Transverse colon (tissue), 4 donors: ENCODE measurements around the gene APLP1.
"Not testable (repeated sequence)": the region's sequence is repeated elsewhere in the genome, so short reads cannot be mapped to it uniquely, and the experiment has no call there.

Source experiments
- EP300 ChIP-seq: sonication (generic); formaldehyde crosslinking; IDR thresholded peaks from one replicate; pipeline ENCODE4 v1.6.1; 2017; ENCODE audit warnings: antibody characterized with exemption, low read depth
- POLR2A ChIP-seq: fragments of 450-650 bp; IDR thresholded peaks from one replicate; pipeline ENCODE4 v1.6.1; 2016; ENCODE audit warnings: antibody characterized with exemption, mild to moderate bottlenecking, moderate library complexity
- POLR2AphosphoS5 ChIP-seq, 3 donors: sonication (generic); formaldehyde crosslinking; IDR thresholded peaks; one replicate each; pipeline ENCODE4 v1.6.1; 2016; ENCODE audit warnings: antibody characterized with exemption in 3 of 3
- TF ChIP-seq, protein P1 (sequence below), 5 experiments: fragments of 200-600 bp in 3 of 5; fragments of 450-650 bp in 2 of 5; sonication (generic) in 3 of 5; IDR thresholded peaks; 1 replicate in 2 of 5; 2 replicates in 3 of 5; pipeline ENCODE4 v1.5.1; 2016 to 2017; ENCODE audit warnings: antibody characterized with exemption in 5 of 5, inconsistent platforms in 3 of 5, mild to moderate bottlenecking in 2 of 5, moderate library complexity in 1 of 5

DNA sequence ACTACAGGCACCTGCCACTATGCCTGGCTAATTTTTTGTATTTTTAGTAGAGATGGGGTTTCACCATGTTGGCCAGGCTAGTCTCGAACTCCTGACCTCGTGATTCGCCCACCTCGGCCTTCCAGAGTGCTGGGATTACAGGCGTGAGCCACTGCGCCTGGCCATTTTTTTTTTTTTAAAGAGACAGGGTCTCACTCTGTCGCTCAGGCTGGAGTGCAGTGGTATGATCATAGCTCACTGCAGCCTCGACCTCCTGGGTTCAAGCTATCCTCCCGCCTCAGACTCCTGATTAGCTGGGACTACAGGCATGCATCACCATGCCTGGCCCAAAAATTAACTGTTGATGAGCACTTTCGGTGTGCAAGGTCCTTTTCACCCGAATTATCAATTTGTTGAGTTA lies 32.3 kb upstream of the APLP1 start:
- TF ChIP-seq, protein P1, sequence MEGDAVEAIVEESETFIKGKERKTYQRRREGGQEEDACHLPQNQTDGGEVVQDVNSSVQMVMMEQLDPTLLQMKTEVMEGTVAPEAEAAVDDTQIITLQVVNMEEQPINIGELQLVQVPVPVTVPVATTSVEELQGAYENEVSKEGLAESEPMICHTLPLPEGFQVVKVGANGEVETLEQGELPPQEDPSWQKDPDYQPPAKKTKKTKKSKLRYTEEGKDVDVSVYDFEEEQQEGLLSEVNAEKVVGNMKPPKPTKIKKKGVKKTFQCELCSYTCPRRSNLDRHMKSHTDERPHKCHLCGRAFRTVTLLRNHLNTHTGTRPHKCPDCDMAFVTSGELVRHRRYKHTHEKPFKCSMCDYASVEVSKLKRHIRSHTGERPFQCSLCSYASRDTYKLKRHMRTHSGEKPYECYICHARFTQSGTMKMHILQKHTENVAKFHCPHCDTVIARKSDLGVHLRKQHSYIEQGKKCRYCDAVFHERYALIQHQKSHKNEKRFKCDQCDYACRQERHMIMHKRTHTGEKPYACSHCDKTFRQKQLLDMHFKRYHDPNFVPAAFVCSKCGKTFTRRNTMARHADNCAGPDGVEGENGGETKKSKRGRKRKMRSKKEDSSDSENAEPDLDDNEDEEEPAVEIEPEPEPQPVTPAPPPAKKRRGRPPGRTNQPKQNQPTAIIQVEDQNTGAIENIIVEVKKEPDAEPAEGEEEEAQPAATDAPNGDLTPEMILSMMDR (IDR thresholded peaks at IDR 0.05) = not testable (repeated sequence)
- TF ChIP-seq POLR2A; POLR2AphosphoS5 (IDR thresholded peaks at IDR 0.05); EP300: not testable (repeated sequence)
